HEK293 (cell line): ENCODE data around the gene KLHL18.

Source experiments
- CTCF ChIA-PET: fragments of 350-600 bp; formaldehyde crosslinking; extraction: SDS; loops from one replicate; lab custom pipeline; 2021; ENCODE audit warnings: antibody characterized with exemption; lab: Yijun Ruan, JAX
- POLR2A ChIA-PET: fragments of 300-600 bp; formaldehyde crosslinking; extraction: SDS; loops from one replicate; lab custom pipeline; 2020; ENCODE audit warnings: antibody characterized with exemption, inconsistent platforms; lab: Yijun Ruan, JAX
- H3K27ac ChIP-seq: fragments of 200-500 bp; sonication (Bioruptor generic); 2 replicates; pipeline ENCODE4 v1.5.1; 2014; ENCODE audit warnings: low read depth, low read length, control low read depth, inconsistent platforms; ENCODE audit errors: extremely low read depth
- H3K36me3 ChIP-seq, 2 experiments: fragments of 200-500 bp in 1 of 2; sonication (Bioruptor generic) in 1 of 2; 1 replicate in 1 of 2; 2 replicates in 1 of 2; pipeline ENCODE4 v1.5.1; 2014 to 2017; ENCODE audit warnings: inconsistent platforms in 2 of 2, low read length in 2 of 2; ENCODE audit not compliant: control insufficient read depth in 2 of 2, insufficient read depth in 1 of 2
- H3K4me1 ChIP-seq: fragments of 200-500 bp; sonication (Bioruptor generic); 2 replicates; pipeline ENCODE4 v1.5.1; 2014; ENCODE audit warnings: mild to moderate bottlenecking, low read length, inconsistent platforms; ENCODE audit not compliant: control insufficient read depth, insufficient read depth
- H3K4me3 ChIP-seq: 2 replicates; pipeline ENCODE4 v1.5.1; 2011; ENCODE audit warnings: low read depth, mild to moderate bottlenecking, control low read depth, low read length, moderate library complexity
- H3K9me3 ChIP-seq: fragments of 200-500 bp; sonication (Bioruptor generic); 2 replicates; pipeline ENCODE4 v1.5.1; 2014; ENCODE audit warnings: low read depth, low read length, inconsistent platforms; ENCODE audit not compliant: control insufficient read depth, insufficient read depth
- MZF1 ChIP-seq: fragments of 450-650 bp; formaldehyde crosslinking; IDR thresholded peaks from 2 replicates; pipeline ENCODE4 v1.5.1; 2017; ENCODE audit warnings: missing biosample characterization, missing genetic modification characterization, borderline replicate concordance
- SP7 ChIP-seq: fragments of 450-650 bp; formaldehyde crosslinking; IDR thresholded peaks from 2 replicates; pipeline ENCODE4 v1.5.1; 2016; ENCODE audit warnings: missing biosample characterization, missing genetic modification characterization
- ZNF10 ChIP-seq: fragments of 450-650 bp; formaldehyde crosslinking; IDR thresholded peaks from 2 replicates; pipeline ENCODE4 v1.5.1; 2017; ENCODE audit warnings: missing biosample characterization, missing genetic modification characterization
- ZNF132 ChIP-seq: fragments of 450-650 bp; formaldehyde crosslinking; IDR thresholded peaks from 2 replicates; pipeline ENCODE4 v1.5.1; 2017; ENCODE audit warnings: missing biosample characterization, missing genetic modification characterization, borderline replicate concordance
- ZNF184 ChIP-seq: fragments of 450-650 bp; IDR thresholded peaks from 2 replicates; pipeline ENCODE4 v1.5.1; 2018; ENCODE audit warnings: missing biosample characterization, mild to moderate bottlenecking, missing genetic modification characterization
- ZNF23 ChIP-seq: fragments of 450-650 bp; formaldehyde crosslinking; IDR thresholded peaks from 2 replicates; pipeline ENCODE4 v1.5.1; 2016; ENCODE audit warnings: missing biosample characterization, missing genetic modification characterization, borderline replicate concordance
- ZNF24 ChIP-seq: fragments of 450-650 bp; formaldehyde crosslinking; IDR thresholded peaks from 2 replicates; pipeline ENCODE4 v1.5.1; 2016; ENCODE audit warnings: missing biosample characterization, missing genetic modification characterization
- ZNF341 ChIP-seq: fragments of 450-650 bp; formaldehyde crosslinking; IDR thresholded peaks from 2 replicates; pipeline ENCODE4; 2016; ENCODE audit warnings: low read depth, missing biosample characterization, missing genetic modification characterization
- ZNF394 ChIP-seq: fragments of 450-650 bp; formaldehyde crosslinking; IDR thresholded peaks from 2 replicates; pipeline ENCODE4 v1.5.1; 2016; ENCODE audit warnings: missing biosample characterization, missing genetic modification characterization, mild to moderate bottlenecking, moderate library complexity, borderline replicate concordance
- ZNF555 ChIP-seq: fragments of 450-650 bp; formaldehyde crosslinking; conservative IDR thresholded peaks from 2 replicates; pipeline ENCODE4 v1.5.1; 2017; ENCODE audit warnings: missing biosample characterization, mild to moderate bottlenecking, missing genetic modification characterization, inconsistent platforms
- ZNF624 ChIP-seq: fragments of 450-650 bp; formaldehyde crosslinking; IDR thresholded peaks from 2 replicates; pipeline ENCODE4 v1.5.1; 2017; ENCODE audit warnings: missing biosample characterization, missing genetic modification characterization
- ZNF626 ChIP-seq: fragments of 450-650 bp; sonication (Bioruptor Pico); formaldehyde crosslinking; IDR thresholded peaks from 2 replicates; pipeline ENCODE4 v1.5.1; 2018; ENCODE audit warnings: missing biosample characterization, missing genetic modification characterization, inconsistent platforms
- ZNF677 ChIP-seq: fragments of 450-650 bp; IDR thresholded peaks from 2 replicates; pipeline ENCODE4 v1.5.0; 2018; ENCODE audit warnings: missing biosample characterization, mild to moderate bottlenecking, missing genetic modification characterization, moderate library complexity
- ZNF785 ChIP-seq: fragments of 450-650 bp; formaldehyde crosslinking; IDR thresholded peaks from 2 replicates; pipeline ENCODE4 v1.5.1; 2016; ENCODE audit warnings: missing biosample characterization, missing genetic modification characterization
- ZSCAN23 ChIP-seq: fragments of 450-650 bp; formaldehyde crosslinking; IDR thresholded peaks from 2 replicates; pipeline ENCODE4 v1.5.1; 2016; ENCODE audit warnings: missing biosample characterization, missing genetic modification characterization
- TF ChIP-seq, protein P1 (sequence below): fragments of 450-650 bp; formaldehyde crosslinking; conservative IDR thresholded peaks from 2 replicates; pipeline ENCODE4 v1.5.1; 2016; ENCODE audit warnings: low read depth, missing biosample characterization, missing genetic modification characterization
- TF ChIP-seq, protein P2 (sequence below): fragments of 450-650 bp; formaldehyde crosslinking; IDR thresholded peaks from 2 replicates; pipeline ENCODE4 v1.5.1; 2016; ENCODE audit warnings: missing biosample characterization, missing genetic modification characterization
- TF ChIP-seq, protein P3 (sequence below): fragments of 450-650 bp; formaldehyde crosslinking; IDR thresholded peaks from 2 replicates; pipeline ENCODE4 v1.5.1; 2016; ENCODE audit warnings: missing biosample characterization, missing genetic modification characterization
- TF ChIP-seq, protein P4 (sequence below): fragments of 450-650 bp; formaldehyde crosslinking; IDR thresholded peaks from 2 replicates; pipeline ENCODE4 v1.5.1; 2016; ENCODE audit warnings: missing biosample characterization, missing genetic modification characterization, borderline replicate concordance
- TF ChIP-seq, protein P5 (sequence below): fragments of 450-650 bp; formaldehyde crosslinking; IDR thresholded peaks from 2 replicates; pipeline ENCODE4 v1.5.1; 2016; ENCODE audit warnings: missing biosample characterization, missing genetic modification characterization, low read depth

The KLHL18 gene

DNA sequence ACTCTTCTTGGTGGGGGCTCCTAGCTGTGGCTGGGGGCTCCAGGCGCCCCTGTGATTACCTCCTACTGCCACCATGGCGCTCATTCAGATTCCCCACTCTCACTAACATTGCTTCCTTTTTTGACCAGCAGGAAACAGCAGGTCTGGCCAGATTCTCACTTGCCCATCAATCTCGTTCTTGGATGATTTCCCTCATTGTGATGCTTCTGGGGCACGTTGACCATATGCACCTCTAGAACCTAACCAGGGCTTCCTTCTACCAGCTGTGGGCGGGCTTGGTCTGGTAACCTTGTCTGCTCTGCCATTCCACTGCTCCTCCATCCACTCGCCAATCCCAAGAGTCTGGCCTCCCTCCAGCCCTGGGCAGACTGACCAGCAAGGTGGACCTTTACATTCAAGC is 62.2 kb downstream of the KLHL18 start:
- Histone ChIP-seq H3K9me3 (no peaks in the 10 kb centered on the region), H3K27ac (no peak overlapping the region), H3K36me3 (peaks cover 0 to 54% of the 10 kb centered on the region in 2 experiments; a peak in 1 of 3 replicates), H3K4me3 (no peak overlapping the region), H3K4me1 (no peaks in the 10 kb centered on the region)
- no peak for TF ChIP-seq ZNF132 (tag by site-specific recombination)
- no peak for TF ChIP-seq ZNF394 (tag by site-specific recombination)
- no peak for TF ChIP-seq ZNF555 (tag by site-specific recombination)
- no peak for TF ChIP-seq ZNF677 (tag by site-specific recombination)
- TF ChIP-seq ZNF341 (tag by site-specific recombination) = no peak
- TF ChIP-seq, protein P1, sequence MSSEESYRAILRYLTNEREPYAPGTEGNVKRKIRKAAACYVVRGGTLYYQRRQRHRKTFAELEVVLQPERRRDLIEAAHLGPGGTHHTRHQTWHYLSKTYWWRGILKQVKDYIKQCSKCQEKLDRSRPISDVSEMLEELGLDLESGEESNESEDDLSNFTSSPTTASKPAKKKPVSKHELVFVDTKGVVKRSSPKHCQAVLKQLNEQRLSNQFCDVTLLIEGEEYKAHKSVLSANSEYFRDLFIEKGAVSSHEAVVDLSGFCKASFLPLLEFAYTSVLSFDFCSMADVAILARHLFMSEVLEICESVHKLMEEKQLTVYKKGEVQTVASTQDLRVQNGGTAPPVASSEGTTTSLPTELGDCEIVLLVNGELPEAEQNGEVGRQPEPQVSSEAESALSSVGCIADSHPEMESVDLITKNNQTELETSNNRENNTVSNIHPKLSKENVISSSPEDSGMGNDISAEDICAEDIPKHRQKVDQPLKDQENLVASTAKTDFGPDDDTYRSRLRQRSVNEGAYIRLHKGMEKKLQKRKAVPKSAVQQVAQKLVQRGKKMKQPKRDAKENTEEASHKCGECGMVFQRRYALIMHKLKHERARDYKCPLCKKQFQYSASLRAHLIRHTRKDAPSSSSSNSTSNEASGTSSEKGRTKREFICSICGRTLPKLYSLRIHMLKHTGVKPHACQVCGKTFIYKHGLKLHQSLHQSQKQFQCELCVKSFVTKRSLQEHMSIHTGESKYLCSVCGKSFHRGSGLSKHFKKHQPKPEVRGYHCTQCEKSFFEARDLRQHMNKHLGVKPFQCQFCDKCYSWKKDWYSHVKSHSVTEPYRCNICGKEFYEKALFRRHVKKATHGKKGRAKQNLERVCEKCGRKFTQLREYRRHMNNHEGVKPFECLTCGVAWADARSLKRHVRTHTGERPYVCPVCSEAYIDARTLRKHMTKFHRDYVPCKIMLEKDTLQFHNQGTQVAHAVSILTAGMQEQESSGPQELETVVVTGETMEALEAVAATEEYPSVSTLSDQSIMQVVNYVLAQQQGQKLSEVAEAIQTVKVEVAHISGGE (tag by site-specific recombination) = no peak
- TF ChIP-seq ZNF785 (tag by site-specific recombination) = no peak
- no peak for TF ChIP-seq MZF1 (tag by site-specific recombination)
- TF ChIP-seq, protein P2, sequence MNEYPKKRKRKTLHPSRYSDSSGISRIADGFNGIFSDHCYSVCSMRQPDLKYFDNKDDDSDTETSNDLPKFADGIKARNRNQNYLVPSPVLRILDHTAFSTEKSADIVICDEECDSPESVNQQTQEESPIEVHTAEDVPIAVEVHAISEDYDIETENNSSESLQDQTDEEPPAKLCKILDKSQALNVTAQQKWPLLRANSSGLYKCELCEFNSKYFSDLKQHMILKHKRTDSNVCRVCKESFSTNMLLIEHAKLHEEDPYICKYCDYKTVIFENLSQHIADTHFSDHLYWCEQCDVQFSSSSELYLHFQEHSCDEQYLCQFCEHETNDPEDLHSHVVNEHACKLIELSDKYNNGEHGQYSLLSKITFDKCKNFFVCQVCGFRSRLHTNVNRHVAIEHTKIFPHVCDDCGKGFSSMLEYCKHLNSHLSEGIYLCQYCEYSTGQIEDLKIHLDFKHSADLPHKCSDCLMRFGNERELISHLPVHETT (tag by site-specific recombination) = no peak
- TF ChIP-seq ZNF24 (tag by site-specific recombination) = no peak
- no peak for TF ChIP-seq ZNF184 (tag by site-specific recombination)
- TF ChIP-seq, protein P3, sequence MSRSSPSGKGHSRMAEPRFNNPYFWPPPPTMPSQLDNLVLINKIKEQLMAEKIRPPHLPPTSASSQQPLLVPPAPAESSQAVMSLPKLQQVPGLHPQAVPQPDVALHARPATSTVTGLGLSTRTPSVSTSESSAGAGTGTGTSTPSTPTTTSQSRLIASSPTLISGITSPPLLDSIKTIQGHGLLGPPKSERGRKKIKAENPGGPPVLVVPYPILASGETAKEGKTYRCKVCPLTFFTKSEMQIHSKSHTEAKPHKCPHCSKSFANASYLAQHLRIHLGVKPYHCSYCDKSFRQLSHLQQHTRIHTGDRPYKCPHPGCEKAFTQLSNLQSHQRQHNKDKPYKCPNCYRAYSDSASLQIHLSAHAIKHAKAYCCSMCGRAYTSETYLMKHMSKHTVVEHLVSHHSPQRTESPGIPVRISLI (tag by site-specific recombination) = no peak
- TF ChIP-seq ZSCAN23 = no peak
- no peak for TF ChIP-seq ZNF626
- no peak for TF ChIP-seq SP7
- no peak for TF ChIP-seq ZNF23
- TF ChIP-seq ZNF10 = no peak
- TF ChIP-seq, protein P4, sequence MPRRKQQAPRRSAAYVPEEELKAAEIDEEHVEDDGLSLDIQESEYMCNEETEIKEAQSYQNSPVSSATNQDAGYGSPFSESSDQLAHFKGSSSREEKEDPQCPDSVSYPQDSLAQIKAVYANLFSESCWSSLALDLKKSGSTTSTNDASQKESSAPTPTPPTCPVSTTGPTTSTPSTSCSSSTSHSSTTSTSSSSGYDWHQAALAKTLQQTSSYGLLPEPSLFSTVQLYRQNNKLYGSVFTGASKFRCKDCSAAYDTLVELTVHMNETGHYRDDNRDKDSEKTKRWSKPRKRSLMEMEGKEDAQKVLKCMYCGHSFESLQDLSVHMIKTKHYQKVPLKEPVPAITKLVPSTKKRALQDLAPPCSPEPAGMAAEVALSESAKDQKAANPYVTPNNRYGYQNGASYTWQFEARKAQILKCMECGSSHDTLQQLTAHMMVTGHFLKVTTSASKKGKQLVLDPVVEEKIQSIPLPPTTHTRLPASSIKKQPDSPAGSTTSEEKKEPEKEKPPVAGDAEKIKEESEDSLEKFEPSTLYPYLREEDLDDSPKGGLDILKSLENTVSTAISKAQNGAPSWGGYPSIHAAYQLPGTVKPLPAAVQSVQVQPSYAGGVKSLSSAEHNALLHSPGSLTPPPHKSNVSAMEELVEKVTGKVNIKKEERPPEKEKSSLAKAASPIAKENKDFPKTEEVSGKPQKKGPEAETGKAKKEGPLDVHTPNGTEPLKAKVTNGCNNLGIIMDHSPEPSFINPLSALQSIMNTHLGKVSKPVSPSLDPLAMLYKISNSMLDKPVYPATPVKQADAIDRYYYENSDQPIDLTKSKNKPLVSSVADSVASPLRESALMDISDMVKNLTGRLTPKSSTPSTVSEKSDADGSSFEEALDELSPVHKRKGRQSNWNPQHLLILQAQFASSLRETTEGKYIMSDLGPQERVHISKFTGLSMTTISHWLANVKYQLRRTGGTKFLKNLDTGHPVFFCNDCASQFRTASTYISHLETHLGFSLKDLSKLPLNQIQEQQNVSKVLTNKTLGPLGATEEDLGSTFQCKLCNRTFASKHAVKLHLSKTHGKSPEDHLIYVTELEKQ (tag by site-specific recombination) = no peak
- TF ChIP-seq, protein P5, sequence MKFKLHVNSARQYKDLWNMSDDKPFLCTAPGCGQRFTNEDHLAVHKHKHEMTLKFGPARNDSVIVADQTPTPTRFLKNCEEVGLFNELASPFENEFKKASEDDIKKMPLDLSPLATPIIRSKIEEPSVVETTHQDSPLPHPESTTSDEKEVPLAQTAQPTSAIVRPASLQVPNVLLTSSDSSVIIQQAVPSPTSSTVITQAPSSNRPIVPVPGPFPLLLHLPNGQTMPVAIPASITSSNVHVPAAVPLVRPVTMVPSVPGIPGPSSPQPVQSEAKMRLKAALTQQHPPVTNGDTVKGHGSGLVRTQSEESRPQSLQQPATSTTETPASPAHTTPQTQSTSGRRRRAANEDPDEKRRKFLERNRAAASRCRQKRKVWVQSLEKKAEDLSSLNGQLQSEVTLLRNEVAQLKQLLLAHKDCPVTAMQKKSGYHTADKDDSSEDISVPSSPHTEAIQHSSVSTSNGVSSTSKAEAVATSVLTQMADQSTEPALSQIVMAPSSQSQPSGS (tag by site-specific recombination) = no peak
- TF ChIP-seq ZNF624 (tag by site-specific recombination) = no peak
- CTCF ChIA-PET = no interaction called here
- POLR2A ChIA-PET = no interaction called here
